Neuronal stem cell (in vitro differentiated cells): Measurements from ENCODE around the gene HGS.

ENCODE experiments used
- DNase-seq: peaks from one replicate; pipeline ENCODE4 v3.0.0-alpha.2; 2013; ENCODE audit warnings: low spot score
- H2AFZ ChIP-seq: one replicate; pipeline ENCODE4 v1.6.1; 2013; ENCODE audit warnings: mild to moderate bottlenecking, low read length, inconsistent platforms
- H2AK5ac ChIP-seq: 2 replicates; pipeline ENCODE4 v1.6.1; 2013; ENCODE audit warnings: low read depth, mild to moderate bottlenecking, inconsistent platforms, low read length, moderate library complexity, mixed read lengths
- H2BK120ac ChIP-seq: 2 replicates; pipeline ENCODE4 v1.6.1; 2013; ENCODE audit warnings: low read depth, mild to moderate bottlenecking, inconsistent platforms, low read length, moderate library complexity, mixed read lengths
- H2BK12ac ChIP-seq: one replicate; pipeline ENCODE4 v1.6.1; 2013; ENCODE audit warnings: low read length, inconsistent platforms
- H2BK15ac ChIP-seq: 2 replicates; pipeline ENCODE4 v1.6.1; 2013; ENCODE audit warnings: mild to moderate bottlenecking, low read length, inconsistent platforms, mixed read lengths
- H2BK5ac ChIP-seq: one replicate; pipeline ENCODE4 v1.6.1; 2013; ENCODE audit warnings: inconsistent platforms, mild to moderate bottlenecking, low read length, moderate library complexity
- H3K14ac ChIP-seq: one replicate; pipeline ENCODE4 v1.6.1; 2013; ENCODE audit warnings: low read length, inconsistent platforms
- H3K18ac ChIP-seq: 2 replicates; pipeline ENCODE4 v1.6.1; 2013; ENCODE audit warnings: low read length, inconsistent platforms
- H3K23ac ChIP-seq: 2 replicates; pipeline ENCODE4 v1.6.1; 2013; ENCODE audit warnings: low read depth, mild to moderate bottlenecking, mixed read lengths, low read length, inconsistent platforms; ENCODE audit not compliant: poor library complexity
- H3K27ac ChIP-seq: replicated peaks from 3 replicates; pipeline ENCODE4 v1.5.1; 2013; ENCODE audit warnings: low read length, inconsistent platforms
- H3K27me3 ChIP-seq, 3 experiments: 2 replicates each; pipeline ENCODE4 v1.6.1; 2013; ENCODE audit warnings: low read length in 3 of 3, mild to moderate bottlenecking in 2 of 3, inconsistent platforms in 1 of 3, low read depth in 1 of 3, mixed read lengths in 1 of 3, moderate library complexity in 1 of 3; ENCODE audit not compliant: control insufficient read depth in 3 of 3, insufficient read depth in 3 of 3
- H3K36me3 ChIP-seq, 2 donors: replicated peaks in 1 of 2; 2 replicates each; pipeline ENCODE4 v1.6.1; 2013; ENCODE audit warnings: low read length in 2 of 2; ENCODE audit not compliant: control insufficient read depth in 2 of 2, insufficient read depth in 2 of 2
- H3K4ac ChIP-seq: 2 replicates; pipeline ENCODE4 v1.6.1; 2013; ENCODE audit warnings: inconsistent platforms, mild to moderate bottlenecking, low read length, moderate library complexity
- H3K4me1 ChIP-seq, 2 donors: 1 replicate in 1 of 2; 2 replicates in 1 of 2; pipeline ENCODE4 v1.6.1; 2013; ENCODE audit warnings: low read length in 2 of 2, low read depth in 1 of 2; ENCODE audit not compliant: control insufficient read depth in 2 of 2, insufficient read depth in 1 of 2
- H3K4me2 ChIP-seq: one replicate; pipeline ENCODE4 v1.6.1; 2013; ENCODE audit warnings: mild to moderate bottlenecking, low read length, inconsistent platforms; ENCODE audit not compliant: insufficient read depth, poor library complexity, severe bottlenecking
- H3K4me3 ChIP-seq, 2 donors: 2 replicates each; pipeline ENCODE4 v1.5.1; 2013; ENCODE audit warnings: low read length in 2 of 2, mild to moderate bottlenecking in 2 of 2, inconsistent platforms in 1 of 2, moderate library complexity in 1 of 2
- H3K79me1 ChIP-seq: one replicate; pipeline ENCODE4 v1.6.1; 2013; ENCODE audit warnings: low read depth, mild to moderate bottlenecking, inconsistent platforms, low read length, moderate library complexity
- H3K9ac ChIP-seq: one replicate; pipeline ENCODE4 v1.6.1; 2013; ENCODE audit warnings: mild to moderate bottlenecking, low read depth, low read length, inconsistent platforms; ENCODE audit not compliant: poor library complexity
- H3K9me3 ChIP-seq, 2 donors: replicated peaks in 1 of 2; 2 replicates each; pipeline versions ENCODE3 to v1.6.1; 2013; ENCODE audit warnings: low read length in 2 of 2, mild to moderate bottlenecking in 2 of 2, inconsistent platforms in 1 of 2, low read depth in 1 of 2, mixed read lengths in 1 of 2, moderate library complexity in 1 of 2; ENCODE audit not compliant: control insufficient read depth in 2 of 2, insufficient read depth in 1 of 2
- H4K8ac ChIP-seq: one replicate; pipeline ENCODE4 v1.6.1; 2013; ENCODE audit warnings: low read depth, mild to moderate bottlenecking, inconsistent platforms, low read length, moderate library complexity
- H4K91ac ChIP-seq: one replicate; pipeline ENCODE4 v1.6.1; 2013; ENCODE audit warnings: low read length, low read depth, mild to moderate bottlenecking, inconsistent platforms; ENCODE audit not compliant: poor library complexity
- WGBS, 2 donors: extraction: QIAGEN DNeasy Blood & Tissue Kit; methylation state at CpG; one replicate each; pipeline ENCODE4 v1.1.7; 2013; ENCODE audit warnings: missing lambda C conversion rate in 2 of 2, mixed read lengths in 1 of 2; ENCODE audit not compliant: insufficient read length in 2 of 2, insufficient replicate concordance in 1 of 2; ENCODE audit errors: extremely low coverage in 2 of 2; 5-methylcytosine and 5-hydroxymethylcytosine counted together

The HGS gene

DNA sequence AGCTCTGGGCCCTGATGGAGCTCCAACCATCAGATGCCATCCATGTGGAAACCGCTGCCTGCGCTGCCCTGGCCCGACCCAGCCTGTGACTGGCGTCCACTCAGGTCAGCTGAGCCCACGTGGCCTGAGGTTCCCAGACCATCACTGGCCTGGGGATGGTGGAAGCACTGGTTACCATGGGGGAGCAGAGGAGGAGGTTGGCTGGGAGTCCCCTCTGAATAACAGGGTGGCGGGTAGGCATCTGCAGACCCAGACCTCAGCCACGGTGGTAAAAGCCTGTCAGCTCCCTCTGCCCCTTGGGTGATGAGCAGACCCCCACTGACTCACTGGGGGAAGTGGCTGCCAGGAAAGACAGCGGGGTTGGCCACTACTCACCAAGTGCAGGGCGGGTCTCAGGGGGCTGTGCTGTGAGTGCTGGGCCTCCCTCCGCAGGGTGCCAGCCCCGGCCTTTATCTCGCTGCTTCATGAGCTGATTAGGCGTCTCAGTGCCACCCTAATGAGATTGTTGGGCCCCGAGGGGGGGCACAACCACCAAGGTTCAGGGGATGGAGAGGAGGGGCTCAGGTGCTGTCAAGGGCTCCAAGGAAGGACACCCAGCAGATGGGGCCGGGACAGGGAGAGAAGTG, 27.6 kb upstream of the HGS start, which contains the start of gene PDE6G:
Gene PDE6G, minus strand, starts transcription at position 425 of the 626 bp plus-strand sequence. CDS start 3,237 bp downstream, outside the sequence.
- Histone ChIP-seq H3K36me3 (no peaks in the 10 kb centered on the region), H3K4me2 (no peak within 1 kb of the TSS), H4K91ac (no peak within 1 kb of the TSS), H2AFZ (peak within 1 kb of the TSS; percentile 15), H2BK12ac (peak within 1 kb of the TSS; percentile 58), H3K79me1 (peaks cover 2% of the 10 kb centered on the region), H3K23ac (peak within 1 kb of the TSS; percentile 5), H3K9me3 (no peaks in the 10 kb centered on the region), H3K27ac (no peak within 1 kb of the TSS), H2BK15ac (peak within 1 kb of the TSS; percentile 24), H4K8ac (no peak within 1 kb of the TSS), H2BK5ac (no peak within 1 kb of the TSS), H2AK5ac (peak within 1 kb of the TSS; percentile 84), H2BK120ac (peak within 1 kb of the TSS; percentile 3), H3K4ac (no peak within 1 kb of the TSS), H3K18ac (peak within 1 kb of the TSS; percentile 48), H3K27me3 (no peaks in the 10 kb centered on the region), H3K9ac (no peak within 1 kb of the TSS), H3K4me1 (peaks cover 5 to 9% of the 10 kb centered on the region in 2 donors), H3K4me3 (peak within 1 kb of the TSS in 1 of 2 donors; percentile 36), H3K14ac (peak within 1 kb of the TSS; percentile 9)
- WGBS, 2 donors, result no CpG with 5 or more reads among the region's 15 CpGs
- no peak for DNase-seq

DNA sequence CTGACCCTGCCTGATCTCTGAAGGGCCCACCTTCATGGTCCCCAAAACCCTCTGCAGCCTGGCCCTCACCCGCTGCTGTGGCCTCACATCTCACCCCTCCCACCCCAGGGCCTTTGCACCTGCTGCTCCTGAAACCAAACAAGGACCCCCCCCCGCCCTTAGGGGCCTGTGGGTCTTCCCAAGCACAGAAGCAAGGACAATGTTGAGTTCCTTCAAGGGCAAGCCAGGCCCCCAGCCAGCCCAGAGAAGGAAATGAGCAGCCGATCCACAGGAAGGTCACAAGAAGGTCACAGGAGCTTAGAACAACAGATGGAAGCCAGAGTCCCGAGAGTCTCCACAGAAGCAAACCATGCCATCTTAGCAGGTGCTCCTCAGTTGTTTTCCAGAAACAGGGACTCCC, 27.0 kb upstream of the HGS start:
- no CpG with 5 or more reads among the region's 4 CpGs for WGBS, 2 donors
- peaks cover 4 to 9% of the 10 kb centered on the region in 2 donors for H3K4me1 ChIP-seq
- H2BK120ac ChIP-seq, result no peak overlapping the region

DNA sequence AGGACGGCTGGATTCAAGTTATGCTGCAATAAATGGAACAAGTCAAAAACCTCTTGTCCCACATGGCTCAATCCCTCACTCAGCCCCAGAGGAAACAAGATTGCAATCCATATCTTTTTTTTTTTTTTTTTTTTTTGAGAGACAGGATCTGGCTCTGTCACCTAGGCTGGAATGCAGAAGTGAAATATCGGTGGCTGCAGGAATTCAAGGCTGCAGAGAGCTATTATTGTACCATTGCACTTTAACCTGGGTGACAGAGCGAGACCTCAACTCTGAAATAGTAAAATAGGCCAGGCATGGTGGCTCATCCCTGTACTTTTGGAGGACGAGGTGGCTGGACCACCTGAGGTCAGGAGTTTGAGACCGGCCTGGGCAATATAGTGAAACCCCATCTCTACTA, 24.8 kb upstream of the HGS start:
- Histone ChIP-seq H4K8ac (no peak overlapping the region), H3K4ac (no peak overlapping the region), H3K79me1 (peaks cover under 1% of the 10 kb centered on the region), H2AFZ (no peak overlapping the region), H2BK120ac (no peak overlapping the region), H3K18ac (no peak overlapping the region), H3K4me3 (no peak overlapping the region), H4K91ac (no peak overlapping the region), H2BK15ac (no peak overlapping the region), H3K36me3 (peaks cover under 1 to 1% of the 10 kb centered on the region in 2 donors), H3K4me2 (no peak overlapping the region), H2BK5ac (no peak overlapping the region), H3K14ac (no peak overlapping the region), H3K27me3 (no peaks in the 10 kb centered on the region), H3K4me1 (no peaks in the 10 kb centered on the region), H2BK12ac (no peak overlapping the region), H3K9ac (no peak overlapping the region), H3K23ac (no peak overlapping the region), H3K27ac (no peak overlapping the region), H2AK5ac (no peak overlapping the region), H3K9me3 (peaks cover 0 to under 1% of the 10 kb centered on the region in 2 donors)
- no peak for DNase-seq
- no CpG with 5 or more reads among the region's 5 CpGs for WGBS, 2 donors

More for the DNA sequence above, 27.0 kb upstream of the HGS start:
- H3K9ac ChIP-seq, result no peak overlapping the region
- H3K4me2 ChIP-seq, result no peak overlapping the region
- peaks cover 2% of the 10 kb centered on the region for H3K79me1 ChIP-seq
- H4K91ac ChIP-seq, result no peak overlapping the region
- H2BK12ac ChIP-seq, result no peak overlapping the region
- H3K4ac ChIP-seq, result no peak overlapping the region
- H2BK15ac ChIP-seq, result peak overlapping the region; percentile 24
- H2AK5ac ChIP-seq, result peak overlapping the region; percentile 84
- no peak overlapping the region for H3K27ac ChIP-seq
- no peaks in the 10 kb centered on the region for H3K27me3 ChIP-seq
- no peak overlapping the region for H3K23ac ChIP-seq
- no peaks in the 10 kb centered on the region for H3K36me3 ChIP-seq
- no peak overlapping the region for H3K18ac ChIP-seq
- peak overlapping the region; percentile 0 for H2AFZ ChIP-seq
- no peak overlapping the region for H2BK5ac ChIP-seq
- DNase-seq, result no peak
- H3K9me3 ChIP-seq, result no peaks in the 10 kb centered on the region
- no peak overlapping the region for H3K4me3 ChIP-seq
- no peak overlapping the region for H4K8ac ChIP-seq
- H3K14ac ChIP-seq, result no peak overlapping the region

DNA sequence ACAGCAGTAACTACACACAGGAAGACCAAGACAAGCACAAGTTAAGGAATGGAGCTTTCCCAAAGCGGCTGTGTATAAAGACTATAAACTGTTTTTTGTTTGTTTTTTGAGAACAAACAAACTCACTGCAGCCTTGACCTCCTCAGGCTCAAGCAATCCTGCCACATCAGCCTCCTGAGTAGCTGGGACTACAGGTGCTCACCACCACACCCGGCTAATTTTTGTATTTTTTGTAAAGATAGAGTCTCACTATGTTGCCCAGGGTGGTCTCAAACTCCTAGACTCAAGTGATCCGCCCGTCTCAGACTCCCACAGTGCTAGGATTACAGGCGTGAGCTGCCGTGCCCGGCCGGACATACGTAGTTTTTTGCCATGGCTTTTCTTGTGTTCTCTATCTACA, 23.4 kb upstream of the HGS start:
- WGBS, 2 donors, result no CpG with 5 or more reads among the region's 9 CpGs
- peaks cover 1 to 2% of the 10 kb centered on the region in 2 donors for H3K4me1 ChIP-seq
- no peak overlapping the region for H2BK12ac ChIP-seq
- H3K23ac ChIP-seq, result no peak overlapping the region
- H2AK5ac ChIP-seq, result no peak overlapping the region
- no peak overlapping the region for H4K91ac ChIP-seq
- no peaks in the 10 kb centered on the region for H3K27me3 ChIP-seq
- peaks cover 0 to 2% of the 10 kb centered on the region in 2 donors for H3K9me3 ChIP-seq
- peaks cover 6% of the 10 kb centered on the region for H3K79me1 ChIP-seq
- DNase-seq, result no peak
- no peak overlapping the region for H2AFZ ChIP-seq
- H3K4me3 ChIP-seq, result no peak overlapping the region
- H3K14ac ChIP-seq, result no peak overlapping the region
- no peak overlapping the region for H3K9ac ChIP-seq
- peaks cover 8 to 11% of the 10 kb centered on the region in 2 donors for H3K36me3 ChIP-seq
- no peak overlapping the region for H3K18ac ChIP-seq
- no peak overlapping the region for H4K8ac ChIP-seq
- no peak overlapping the region for H2BK15ac ChIP-seq
- no peak overlapping the region for H3K4me2 ChIP-seq
- no peak overlapping the region for H3K27ac ChIP-seq
- H3K4ac ChIP-seq, result no peak overlapping the region
- H2BK5ac ChIP-seq, result no peak overlapping the region
- no peak overlapping the region for H2BK120ac ChIP-seq
